GM12878 (cell line): ENCODE measurements around the gene MYT1.

Experiments
- NFYA ChIP-seq: IDR thresholded peaks from 2 replicates; pipeline ENCODE4 v1.6.1; 2011; ENCODE audit warnings: low read depth, mild to moderate bottlenecking, low read length, improper control_type of control experiment, borderline replicate concordance
- TARDBP ChIP-seq: IDR thresholded peaks from 2 replicates; pipeline ENCODE4 v1.6.1; 2016; ENCODE audit warnings: borderline replicate concordance
- TF ChIP-seq, protein P1 (sequence below), 3 experiments: IDR thresholded peaks in 2 of 3; conservative IDR thresholded peaks in 1 of 3; 2 replicates each; pipeline ENCODE4 v1.5.1; 2011; ENCODE audit warnings: low read depth in 3 of 3, low read length in 3 of 3, mild to moderate bottlenecking in 3 of 3, control low read depth in 2 of 3, moderate library complexity in 2 of 3, inconsistent platforms in 1 of 3, mixed read lengths in 1 of 3; ENCODE audit not compliant: control insufficient read depth in 2 of 3, insufficient read depth in 1 of 3; ENCODE audit errors: extremely low read depth in 1 of 3

- TF ChIP-seq NFYA (no peak), TARDBP (no peak)
- TF ChIP-seq, protein P1, sequence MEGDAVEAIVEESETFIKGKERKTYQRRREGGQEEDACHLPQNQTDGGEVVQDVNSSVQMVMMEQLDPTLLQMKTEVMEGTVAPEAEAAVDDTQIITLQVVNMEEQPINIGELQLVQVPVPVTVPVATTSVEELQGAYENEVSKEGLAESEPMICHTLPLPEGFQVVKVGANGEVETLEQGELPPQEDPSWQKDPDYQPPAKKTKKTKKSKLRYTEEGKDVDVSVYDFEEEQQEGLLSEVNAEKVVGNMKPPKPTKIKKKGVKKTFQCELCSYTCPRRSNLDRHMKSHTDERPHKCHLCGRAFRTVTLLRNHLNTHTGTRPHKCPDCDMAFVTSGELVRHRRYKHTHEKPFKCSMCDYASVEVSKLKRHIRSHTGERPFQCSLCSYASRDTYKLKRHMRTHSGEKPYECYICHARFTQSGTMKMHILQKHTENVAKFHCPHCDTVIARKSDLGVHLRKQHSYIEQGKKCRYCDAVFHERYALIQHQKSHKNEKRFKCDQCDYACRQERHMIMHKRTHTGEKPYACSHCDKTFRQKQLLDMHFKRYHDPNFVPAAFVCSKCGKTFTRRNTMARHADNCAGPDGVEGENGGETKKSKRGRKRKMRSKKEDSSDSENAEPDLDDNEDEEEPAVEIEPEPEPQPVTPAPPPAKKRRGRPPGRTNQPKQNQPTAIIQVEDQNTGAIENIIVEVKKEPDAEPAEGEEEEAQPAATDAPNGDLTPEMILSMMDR (IDR thresholded peaks at IDR 0.05 in 2 of 3, conservative IDR thresholded peaks at IDR 0.05 in 1 of 3; ENCODE audit: control insufficient read depth in 2 of 3, extremely low read depth in 1 of 3, insufficient read depth in 1 of 3, low read depth in 3 of 3, low read length in 3 of 3), result no peak
These were observed 90.5 kb downstream of the MYT1 start for GRCh38 chr20:64254571-64255360.
